Esophagus squamous epithelium (tissue), 4 donors: ENCODE results near the gene PTPRN2.

Source experiments
- CTCF ChIP-seq, 6 experiments: fragments of 450-650 bp in 4 of 6; fragments of 200-600 bp in 2 of 6; sonication (generic) in 2 of 6; IDR thresholded peaks; one replicate each; pipeline ENCODE4 v1.5.1; 2016 to 2019; ENCODE audit warnings: antibody characterized with exemption in 6 of 6, mild to moderate bottlenecking in 4 of 6, moderate library complexity in 4 of 6
- POLR2A ChIP-seq, 4 donors: fragments of 450-650 bp; IDR thresholded peaks; one replicate each; pipeline ENCODE4 v1.6.1; 2017; ENCODE audit warnings: antibody characterized with exemption in 4 of 4, mild to moderate bottlenecking in 4 of 4, moderate library complexity in 3 of 4

DNA sequence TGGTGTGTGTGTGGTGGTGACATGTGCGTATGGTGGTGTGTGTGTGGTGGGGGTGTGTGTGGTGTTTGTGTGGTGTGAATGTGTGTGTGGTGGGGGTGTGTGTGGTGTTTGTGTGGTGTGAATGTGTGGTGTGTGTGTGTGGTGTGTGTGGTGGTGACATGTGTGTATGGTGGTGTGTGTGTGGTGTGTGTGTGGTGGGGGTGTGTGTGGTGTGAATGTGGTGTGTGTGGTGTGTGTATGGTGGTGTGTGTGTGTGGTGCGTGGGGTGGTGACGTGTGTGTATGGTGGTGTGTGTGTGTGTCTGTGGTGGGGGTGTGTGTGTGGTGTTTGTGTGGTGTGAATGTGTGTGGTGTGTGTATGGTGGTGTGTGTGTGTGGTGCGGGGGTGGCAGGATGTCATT is 797.7 kb downstream of the PTPRN2 start:
- no peak for TF ChIP-seq CTCF (IDR thresholded peaks at IDR 0.05)
- no peak for TF ChIP-seq POLR2A (IDR thresholded peaks at IDR 0.05)
